Karpas-422 (cell line): ENCODE measurements around the gene THSD4. TPM values are rescaled to one million over a fixed set of nuclear protein-coding genes. Genes with fewer than 3 reads are reported as not detected.

Source experiments
- DNase-seq: peaks from one replicate; pipeline ENCODE4 v3.0.0-alpha.2; 2015
- H2AFZ ChIP-seq: fragments of 200-600 bp; sonication (generic); 2 replicates; pipeline ENCODE4 v1.6.1; 2014; ENCODE audit warnings: antibody characterized with exemption, low read length, mixed read lengths
- H3K27ac ChIP-seq: fragments of 200-600 bp; sonication (generic); 2 replicates; pipeline ENCODE4 v1.5.1; 2014; ENCODE audit warnings: mild to moderate bottlenecking, low read length, moderate library complexity
- H3K27me3 ChIP-seq: fragments of 200-600 bp; sonication (generic); 2 replicates; pipeline ENCODE4 v1.6.1; 2014; ENCODE audit warnings: low read length, mixed read lengths
- H3K36me3 ChIP-seq: fragments of 200-600 bp; sonication (generic); 2 replicates; pipeline ENCODE4 v1.6.1; 2014; ENCODE audit warnings: low read length, mixed read lengths; ENCODE audit not compliant: insufficient read depth
- H3K4me1 ChIP-seq: fragments of 200-600 bp; sonication (generic); 2 replicates; pipeline ENCODE4 v1.6.1; 2014; ENCODE audit warnings: mild to moderate bottlenecking, low read length, mixed read lengths
- H3K4me2 ChIP-seq: fragments of 200-600 bp; sonication (generic); 2 replicates; pipeline ENCODE4 v1.6.1; 2014; ENCODE audit warnings: low read length, low read depth, mild to moderate bottlenecking; ENCODE audit not compliant: poor library complexity, severe bottlenecking
- H3K4me3 ChIP-seq: fragments of 200-600 bp; sonication (generic); 2 replicates; pipeline ENCODE4 v1.5.1; 2014; ENCODE audit warnings: mild to moderate bottlenecking, antibody characterized with exemption, low read length, mixed read lengths
- H3K79me2 ChIP-seq: fragments of 200-600 bp; sonication (generic); 2 replicates; pipeline ENCODE4 v1.6.1; 2014; ENCODE audit warnings: mild to moderate bottlenecking, low read length, mixed read lengths
- H3K9ac ChIP-seq: fragments of 200-600 bp; sonication (generic); 2 replicates; pipeline ENCODE4 v1.6.0; 2014; ENCODE audit warnings: low read length
- H3K9me2 ChIP-seq: fragments of 200-600 bp; sonication (generic), shearing (Covaris generic); replicated peaks from 2 replicates; pipeline ENCODE4 v1.6.0; 2014; ENCODE audit warnings: mild to moderate bottlenecking, low read length, moderate library complexity; ENCODE audit not compliant: insufficient read depth
- H3K9me3 ChIP-seq: fragments of 300-700, 200-600 bp; sonication (generic); 2 replicates; pipeline ENCODE4 v1.6.1; 2014; ENCODE audit warnings: low read length, mixed read lengths
- H4K20me1 ChIP-seq: fragments of 200-600 bp; sonication (generic); 2 replicates; pipeline ENCODE4 v1.6.1; 2014; ENCODE audit warnings: mild to moderate bottlenecking, antibody characterized with exemption, low read length, low read depth; ENCODE audit not compliant: insufficient read depth
- total RNA-seq: library from RNA; depleted of rRNA; stranded (reverse); fragments of >200 nt; shearing (Covaris generic); gene quantifications from 2 replicates; pipeline ENCODE4 v1.2.3, GENCODE V29; 2014; ENCODE audit warnings: low replicate concordance

THSD4 gene
- total RNA-seq, 1 experiment from 2014 or later, result 0.11 TPM

DNA sequence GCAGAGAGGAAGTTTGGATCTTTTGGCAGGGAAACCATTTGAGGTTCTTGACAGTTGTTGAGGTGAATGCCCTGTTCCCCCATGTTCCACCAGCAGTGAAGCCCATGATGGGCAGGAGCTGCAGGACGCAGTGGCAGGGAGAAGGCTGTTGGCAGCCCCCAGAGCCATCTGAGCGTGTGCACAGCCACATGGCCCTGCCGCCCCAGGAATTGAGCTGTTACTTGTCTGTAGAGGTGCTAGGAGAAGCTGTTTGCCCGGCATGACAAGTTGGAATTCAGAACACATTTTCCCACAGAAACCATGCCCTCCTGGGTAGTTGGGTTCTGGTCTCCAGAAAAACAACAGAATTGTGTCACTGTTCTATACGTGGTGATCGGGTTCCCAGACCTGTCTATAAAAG, 476.9 kb downstream of the THSD4 start:
- no peak overlapping the region for H3K4me3 ChIP-seq
- no peak overlapping the region for H3K27ac ChIP-seq
- H4K20me1 ChIP-seq, result no peaks in the 10 kb centered on the region
- no peaks in the 10 kb centered on the region for H3K4me1 ChIP-seq
- H3K4me2 ChIP-seq, result no peak overlapping the region
- H3K9me2 ChIP-seq, result no peaks in the 10 kb centered on the region
- no peaks in the 10 kb centered on the region for H3K9me3 ChIP-seq
- H3K9ac ChIP-seq, result no peak overlapping the region
- H2AFZ ChIP-seq, result no peak overlapping the region
- DNase-seq, result no peak
- no peaks in the 10 kb centered on the region for H3K36me3 ChIP-seq
- H3K27me3 ChIP-seq, result peaks cover 3% of the 10 kb centered on the region; the same call in 1 of the 2 replicates
- no peaks in the 10 kb centered on the region for H3K79me2 ChIP-seq

DNA sequence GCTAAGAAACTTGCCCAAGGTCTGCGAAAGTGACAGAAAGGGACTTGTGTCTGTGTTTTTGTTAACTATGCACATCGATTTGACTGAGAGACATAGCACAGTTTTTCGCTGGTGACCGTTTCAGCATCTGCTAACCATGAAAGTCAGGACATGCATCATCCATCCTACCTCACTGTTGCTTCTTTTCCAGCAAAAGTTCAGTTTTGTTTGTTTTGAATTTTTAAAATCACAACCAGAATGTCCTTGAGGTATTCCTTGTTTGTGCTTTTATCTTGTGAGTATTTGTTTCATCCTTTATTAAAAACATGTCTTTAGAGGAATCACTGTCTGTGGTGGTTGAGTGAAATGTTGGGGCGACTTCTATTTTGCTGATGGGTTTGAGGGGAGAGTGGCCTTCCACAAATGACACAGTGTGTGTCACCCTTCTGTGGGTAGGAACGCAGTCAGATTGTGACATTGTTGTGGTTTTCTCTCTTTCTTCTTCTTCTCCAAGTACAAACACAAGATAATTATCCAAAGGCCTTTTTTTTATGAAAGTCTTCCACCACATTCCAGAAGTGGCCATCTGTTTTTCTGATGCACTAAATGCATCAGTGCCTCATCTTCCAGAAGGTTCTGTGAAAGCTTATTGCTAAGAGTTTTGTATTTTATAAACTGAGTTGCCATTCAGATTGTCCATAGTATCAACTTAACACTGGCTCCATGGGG, 480.7 kb downstream of the THSD4 start:
- Histone ChIP-seq H3K4me3 (no peak overlapping the region), H3K27ac (no peak overlapping the region), H3K36me3 (no peaks in the 10 kb centered on the region), H2AFZ (no peak overlapping the region), H3K9me3 (no peaks in the 10 kb centered on the region), H3K4me2 (no peak overlapping the region), H3K79me2 (no peaks in the 10 kb centered on the region), H3K9ac (no peak overlapping the region), H3K4me1 (no peaks in the 10 kb centered on the region), H3K27me3 (peaks cover 3% of the 10 kb centered on the region; the same call in 1 of the 2 replicates), H4K20me1 (no peaks in the 10 kb centered on the region), H3K9me2 (no peaks in the 10 kb centered on the region)
- DNase-seq, result peak; percentile 25

DNA sequence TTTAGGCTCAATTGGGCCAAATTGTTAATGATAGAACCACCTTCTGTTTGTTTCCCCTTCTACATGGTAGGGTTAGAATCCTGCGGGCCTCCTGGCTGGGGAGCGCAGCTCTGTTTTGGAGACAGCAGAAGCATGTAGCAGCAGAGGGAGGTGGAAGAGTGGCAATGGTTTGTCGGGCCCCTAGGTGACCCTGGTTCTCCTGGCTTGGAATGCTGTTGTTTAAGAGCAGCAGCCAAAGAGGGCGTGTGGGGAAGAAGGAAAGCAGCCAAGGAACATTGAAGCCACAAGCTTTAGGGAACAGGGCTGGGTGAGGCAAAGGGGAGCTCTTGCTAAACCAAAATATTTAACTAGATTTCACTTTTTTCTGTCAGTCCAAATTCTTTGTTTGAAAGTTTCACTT, 481.4 kb downstream of the THSD4 start:
- H3K4me2 ChIP-seq, result no peak overlapping the region
- no peaks in the 10 kb centered on the region for H3K79me2 ChIP-seq
- no peaks in the 10 kb centered on the region for H3K9me3 ChIP-seq
- peaks cover 3% of the 10 kb centered on the region; the same call in 1 of the 2 replicates for H3K27me3 ChIP-seq
- no peaks in the 10 kb centered on the region for H3K9me2 ChIP-seq
- no peak overlapping the region for H3K9ac ChIP-seq
- H4K20me1 ChIP-seq, result no peaks in the 10 kb centered on the region
- no peak overlapping the region for H2AFZ ChIP-seq
- H3K36me3 ChIP-seq, result no peaks in the 10 kb centered on the region
- no peak for DNase-seq
- no peak overlapping the region for H3K4me3 ChIP-seq
- H3K4me1 ChIP-seq, result no peaks in the 10 kb centered on the region
- H3K27ac ChIP-seq, result no peak overlapping the region

DNA sequence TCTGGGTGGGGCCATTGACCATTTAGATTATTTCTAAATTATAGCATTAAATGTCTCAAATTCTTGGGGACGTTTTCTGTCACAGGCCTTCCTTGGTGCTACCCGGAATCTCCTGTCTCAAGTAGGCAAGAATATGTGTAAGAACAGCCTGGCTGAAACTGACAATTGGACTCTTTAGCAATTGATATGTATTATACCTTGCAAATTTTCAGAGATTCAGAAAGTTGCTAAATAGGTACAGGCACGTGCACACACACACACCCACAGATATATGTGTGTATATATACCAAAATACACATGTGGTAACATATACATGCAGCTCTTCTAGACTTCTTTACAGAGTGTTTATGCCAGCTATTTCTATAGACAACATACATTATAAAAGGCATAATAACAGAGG, 481.9 kb downstream of the THSD4 start:
- no peak overlapping the region for H3K9ac ChIP-seq
- H3K4me1 ChIP-seq, result no peaks in the 10 kb centered on the region
- no peak overlapping the region for H3K4me2 ChIP-seq
- DNase-seq, result no peak
- H3K4me3 ChIP-seq, result no peak overlapping the region
- no peaks in the 10 kb centered on the region for H3K36me3 ChIP-seq
- H2AFZ ChIP-seq, result no peak overlapping the region
- H3K79me2 ChIP-seq, result no peaks in the 10 kb centered on the region
- H4K20me1 ChIP-seq, result no peaks in the 10 kb centered on the region
- H3K9me2 ChIP-seq, result no peaks in the 10 kb centered on the region
- no peak overlapping the region for H3K27ac ChIP-seq
- no peaks in the 10 kb centered on the region for H3K9me3 ChIP-seq
- H3K27me3 ChIP-seq, result peaks cover 3% of the 10 kb centered on the region; the same call in 1 of the 2 replicates

DNA sequence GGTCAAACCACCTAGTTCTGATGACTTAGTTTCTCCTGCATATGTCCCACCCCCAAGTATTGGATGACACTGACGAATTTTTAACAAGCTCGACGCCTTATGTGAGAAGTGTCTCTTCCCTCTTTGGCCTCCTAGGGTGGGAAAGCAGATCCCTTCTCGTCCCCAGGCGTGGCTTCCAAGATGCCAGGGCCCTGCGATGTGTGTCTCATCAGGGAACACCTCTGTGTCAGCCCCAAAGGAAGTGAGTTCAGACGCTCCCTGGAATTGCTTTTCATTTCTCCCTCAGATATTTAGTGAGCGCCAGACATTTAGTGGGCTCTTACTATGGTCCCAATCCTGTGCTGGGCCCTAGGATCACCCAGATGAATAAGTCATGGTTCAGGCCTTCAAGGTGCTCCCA, 482.4 kb downstream of the THSD4 start:
- H3K27me3 ChIP-seq, result peaks cover 3% of the 10 kb centered on the region; the same call in 1 of the 2 replicates
- no peak overlapping the region for H3K27ac ChIP-seq
- H3K4me2 ChIP-seq, result no peak overlapping the region
- H3K4me1 ChIP-seq, result no peaks in the 10 kb centered on the region
- H3K4me3 ChIP-seq, result no peak overlapping the region
- H3K79me2 ChIP-seq, result no peaks in the 10 kb centered on the region
- no peak overlapping the region for H3K9ac ChIP-seq
- no peaks in the 10 kb centered on the region for H3K9me3 ChIP-seq
- H2AFZ ChIP-seq, result no peak overlapping the region
- no peaks in the 10 kb centered on the region for H3K9me2 ChIP-seq
- H3K36me3 ChIP-seq, result no peaks in the 10 kb centered on the region
- H4K20me1 ChIP-seq, result no peaks in the 10 kb centered on the region
- no peak for DNase-seq

DNA sequence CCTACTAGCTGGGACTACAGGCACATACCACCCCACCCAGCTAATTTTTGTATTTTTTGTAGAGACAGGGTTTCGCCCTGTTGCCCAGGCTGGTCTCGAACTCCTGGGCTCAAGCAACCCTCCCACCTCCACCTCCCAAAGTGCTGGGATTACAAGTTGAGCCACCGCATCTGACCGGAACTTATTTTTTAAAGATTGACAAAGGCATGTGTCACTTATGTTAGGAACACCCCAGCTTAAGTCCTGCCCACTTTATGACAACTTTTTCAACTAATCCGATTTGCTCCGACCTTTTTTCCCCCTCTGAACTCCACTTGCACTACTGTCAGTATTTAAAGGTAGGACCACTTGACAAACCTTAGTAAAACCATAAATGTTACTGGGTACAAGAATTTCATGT, 483.5 kb downstream of the THSD4 start:
- Histone ChIP-seq H3K4me1 (no peaks in the 10 kb centered on the region), H3K27ac (no peak overlapping the region), H3K27me3 (peaks cover 3% of the 10 kb centered on the region; the same call in 1 of the 2 replicates), H3K9ac (no peak overlapping the region), H3K9me3 (no peaks in the 10 kb centered on the region), H2AFZ (no peak overlapping the region), H3K4me2 (no peak overlapping the region), H3K36me3 (no peaks in the 10 kb centered on the region), H3K4me3 (no peak overlapping the region), H3K9me2 (no peaks in the 10 kb centered on the region), H4K20me1 (no peaks in the 10 kb centered on the region), H3K79me2 (no peaks in the 10 kb centered on the region)
- no peak for DNase-seq

DNA sequence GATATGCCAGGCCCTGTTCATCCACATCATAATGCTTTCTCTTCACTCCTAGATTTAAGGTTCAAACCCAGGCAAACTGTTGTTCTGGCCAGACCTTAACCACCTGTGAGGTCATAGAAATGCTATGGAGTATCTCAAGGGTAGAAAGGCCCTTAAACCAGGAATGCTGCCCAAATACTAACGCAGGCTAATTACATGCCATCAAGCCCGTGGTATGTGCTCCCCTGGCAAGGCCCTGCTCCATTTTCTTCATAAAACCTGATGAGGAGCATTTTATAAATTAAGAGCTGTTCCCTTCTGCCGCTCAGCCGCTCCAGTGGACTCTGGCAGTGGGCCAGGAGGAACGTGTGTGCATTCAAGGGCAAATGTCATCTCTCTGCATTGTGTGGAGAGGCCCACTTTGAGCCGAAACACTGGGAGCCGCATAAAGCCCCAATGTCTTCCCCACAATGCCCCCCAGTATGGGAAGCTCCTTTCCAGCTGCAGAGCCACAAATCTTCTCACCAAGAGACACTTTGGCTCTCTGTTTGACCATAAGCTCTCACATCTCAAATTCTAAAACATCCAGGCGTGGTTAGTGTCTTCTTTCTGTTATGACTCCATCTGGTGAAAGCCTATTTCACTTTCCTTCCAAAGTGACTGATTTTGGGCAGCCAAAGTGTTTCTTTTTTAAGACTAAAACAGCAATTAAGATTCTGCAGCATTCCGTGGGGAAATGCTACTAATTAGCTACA, 484.3 kb downstream of the THSD4 start:
- Histone ChIP-seq H3K9me2 (no peaks in the 10 kb centered on the region), H3K27me3 (peaks cover 3% of the 10 kb centered on the region; the same call in 1 of the 2 replicates), H3K9me3 (no peaks in the 10 kb centered on the region), H3K4me2 (no peak overlapping the region), H4K20me1 (no peaks in the 10 kb centered on the region), H3K36me3 (no peaks in the 10 kb centered on the region), H2AFZ (no peak overlapping the region), H3K79me2 (no peaks in the 10 kb centered on the region), H3K27ac (no peak overlapping the region), H3K4me1 (no peaks in the 10 kb centered on the region), H3K9ac (no peak overlapping the region), H3K4me3 (no peak overlapping the region)
- peak; percentile 38 for DNase-seq

DNA sequence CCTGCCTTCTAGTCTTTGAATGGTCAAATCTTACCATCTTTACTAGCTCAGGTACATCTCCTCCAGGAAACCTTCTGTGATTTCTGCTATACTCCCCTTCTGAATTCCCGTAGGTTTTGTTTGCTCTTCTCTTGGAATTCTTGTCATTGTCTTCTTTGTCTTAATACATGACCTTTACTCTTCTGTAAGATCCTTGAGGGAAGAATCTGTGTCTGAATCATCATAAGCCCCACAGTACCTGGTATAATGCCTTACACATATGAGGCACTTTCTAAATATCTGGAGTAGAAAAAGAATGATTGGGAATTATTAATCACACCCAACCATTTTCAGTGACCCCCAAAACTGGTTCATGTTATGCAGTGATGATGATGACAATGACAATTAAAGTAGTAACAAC, 485.0 kb downstream of the THSD4 start:
- no peaks in the 10 kb centered on the region for H3K9me3 ChIP-seq
- no peaks in the 10 kb centered on the region for H3K79me2 ChIP-seq
- no peak overlapping the region for H3K27ac ChIP-seq
- H2AFZ ChIP-seq, result no peak overlapping the region
- H3K4me3 ChIP-seq, result no peak overlapping the region
- DNase-seq, result no peak
- H3K9me2 ChIP-seq, result no peaks in the 10 kb centered on the region
- H3K4me1 ChIP-seq, result no peaks in the 10 kb centered on the region
- no peak overlapping the region for H3K9ac ChIP-seq
- no peak overlapping the region for H3K4me2 ChIP-seq
- no peaks in the 10 kb centered on the region for H3K36me3 ChIP-seq
- no peaks in the 10 kb centered on the region for H3K27me3 ChIP-seq
- H4K20me1 ChIP-seq, result no peaks in the 10 kb centered on the region
